CD4-positive, alpha-beta T cell treated with Interleukin-15 for 4 hours (primary cell): ENCODE data around the gene YWHAH.

ENCODE experiments used
- DNase-seq: peaks from one replicate; pipeline ENCODE4 v3.0.0-alpha.2; 2020; ENCODE audit warnings: low spot score

YWHAH gene

GRCh38 chr22:31923136-31923535 is 21.2 kb upstream of the YWHAH start:
- no peak for DNase-seq

GRCh38 chr22:31923747-31924146 is 20.6 kb upstream of the YWHAH start:
- DNase-seq: no peak

DNA sequence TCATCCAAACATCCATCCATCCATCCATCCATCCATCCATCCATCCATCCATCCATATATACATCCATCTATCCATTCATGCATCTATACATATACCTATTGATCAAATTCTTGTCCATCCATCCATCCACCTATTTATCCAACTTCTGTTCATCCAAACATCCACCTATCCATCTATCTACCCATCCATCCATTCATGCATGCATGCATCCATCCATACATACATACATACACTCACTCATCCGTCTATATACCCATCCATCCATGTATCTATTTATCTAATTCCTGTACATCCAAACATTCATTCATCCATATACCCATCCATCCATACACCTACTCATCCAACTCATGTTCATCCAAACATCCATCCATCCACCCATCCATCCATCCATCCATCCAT is 19.3 kb upstream of the YWHAH start:
- no peak for DNase-seq

DNA sequence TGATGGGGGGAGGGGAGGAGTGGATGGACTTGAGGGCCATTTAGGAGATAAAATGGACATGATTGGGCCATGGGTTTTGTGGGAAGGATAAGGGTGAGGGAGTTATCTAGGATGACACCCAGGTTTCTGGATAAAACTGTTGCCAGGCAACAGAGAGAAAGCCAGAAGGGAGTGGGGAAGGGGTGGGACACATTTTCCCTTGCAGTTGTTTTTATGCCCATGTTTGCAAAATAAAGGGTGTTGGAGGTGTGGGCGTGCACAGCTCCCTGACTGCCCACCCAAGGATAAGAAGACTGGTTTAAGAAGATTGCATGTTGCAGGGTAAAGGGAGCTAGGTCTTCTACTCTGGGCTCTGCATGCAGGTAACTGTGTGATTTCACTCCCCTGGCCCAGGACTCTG is 18.3 kb upstream of the YWHAH start:
- no peak for DNase-seq

- no peak for DNase-seq
Measured at GRCh38 chr22:31926969-31927368, 17.4 kb upstream of the YWHAH start.

- no peak for DNase-seq
Measured at GRCh38 chr22:31927562-31927961, 16.8 kb upstream of the YWHAH start.

DNA sequence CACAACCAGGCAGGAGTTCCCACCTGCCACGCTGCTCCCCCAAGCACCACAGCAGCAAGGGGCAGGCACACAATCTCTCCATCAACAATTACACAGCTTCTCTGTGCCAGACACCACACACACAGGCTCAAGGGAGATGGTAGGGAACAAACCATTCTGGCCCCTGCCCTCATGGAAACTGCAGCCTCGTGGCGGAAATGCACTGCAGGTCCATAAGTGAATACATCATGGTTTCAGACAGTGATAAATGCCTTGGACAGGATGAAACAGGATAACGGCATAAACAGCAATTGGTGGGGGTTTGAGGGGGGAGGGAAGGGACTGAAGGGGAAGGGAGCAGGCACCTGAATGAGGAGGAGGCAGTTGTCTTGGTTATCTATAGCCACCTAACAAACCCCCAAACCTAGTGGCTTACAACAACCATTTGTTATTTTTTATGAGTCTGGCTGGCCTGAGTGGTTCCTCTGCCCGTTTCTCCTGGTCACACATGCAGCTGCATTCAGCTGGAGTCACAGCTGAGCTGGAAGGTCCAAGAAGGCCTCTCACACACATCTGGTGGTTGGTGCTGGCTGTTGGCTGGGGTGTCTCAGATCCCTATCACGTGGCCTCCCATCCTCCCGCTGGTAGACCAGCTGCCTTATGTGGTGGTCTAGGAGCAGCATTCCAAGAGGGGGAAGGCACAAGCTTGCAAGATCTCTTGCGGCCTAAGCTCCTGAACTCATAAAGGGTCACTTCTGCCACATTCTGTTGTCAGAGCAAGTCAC is 15.0 kb upstream of the YWHAH start:
- no peak for DNase-seq

DNA sequence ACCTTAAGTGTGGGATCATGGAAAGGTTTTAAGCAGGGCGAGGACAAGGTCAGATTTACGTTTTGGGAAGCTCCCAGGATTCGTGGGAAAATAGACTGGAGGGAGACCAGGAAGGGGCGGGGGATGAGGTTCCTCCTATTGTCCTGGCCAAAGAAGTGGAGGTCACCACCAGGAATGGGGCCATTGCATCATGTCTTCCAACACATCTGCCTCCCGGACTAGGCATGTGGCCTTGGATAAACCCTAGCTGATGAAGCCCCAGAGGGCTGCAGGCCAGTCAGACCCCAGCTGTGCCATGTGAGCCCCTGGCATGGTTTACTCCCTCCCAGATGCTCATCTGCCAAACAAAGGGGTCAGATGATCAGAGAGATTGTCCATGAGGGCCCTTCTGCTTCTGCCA is 11.5 kb upstream of the YWHAH start:
- no peak for DNase-seq

GRCh38 chr22:31933406-31933805 is 10.9 kb upstream of the YWHAH start:
- DNase-seq: no peak

DNA sequence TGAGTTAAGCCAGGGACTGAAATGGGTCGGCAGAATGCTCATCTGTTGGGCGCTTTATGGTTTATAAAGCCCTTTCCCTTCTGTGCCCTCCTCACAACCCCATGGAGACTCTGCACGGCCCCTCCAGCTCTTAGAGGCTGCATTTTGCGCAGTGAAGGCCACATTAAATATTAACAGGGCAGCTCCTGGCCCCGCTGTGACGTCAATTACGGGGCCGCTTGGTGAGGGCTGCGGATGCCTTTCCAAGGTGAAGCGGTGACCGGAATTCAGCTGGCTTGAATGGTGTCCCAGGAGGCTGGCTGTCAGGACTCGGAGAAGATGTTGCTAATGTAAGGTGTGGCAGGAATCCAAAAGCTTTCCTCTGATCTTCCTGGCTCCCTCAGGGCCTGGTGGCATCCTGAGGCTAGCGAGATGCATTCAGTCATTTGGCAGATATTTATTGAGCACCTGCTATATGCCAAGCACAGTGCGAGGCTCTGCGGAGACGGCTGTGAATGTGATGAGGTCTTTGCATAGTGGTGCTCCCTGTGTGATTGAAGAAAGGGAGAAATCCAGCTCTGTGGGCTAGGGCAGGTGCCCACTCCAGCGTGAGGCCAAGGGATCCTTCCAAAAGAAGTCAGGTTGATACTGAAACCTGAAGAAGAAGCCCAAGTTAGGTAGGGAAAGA is 10.4 kb upstream of the YWHAH start:
- DNase-seq: no peak

GRCh38 chr22:31935961-31936635 is 8.2 kb upstream of the YWHAH start:
- DNase-seq: no peak

GRCh38 chr22:31937341-31937740 is 7.0 kb upstream of the YWHAH start:
- no peak for DNase-seq

DNA sequence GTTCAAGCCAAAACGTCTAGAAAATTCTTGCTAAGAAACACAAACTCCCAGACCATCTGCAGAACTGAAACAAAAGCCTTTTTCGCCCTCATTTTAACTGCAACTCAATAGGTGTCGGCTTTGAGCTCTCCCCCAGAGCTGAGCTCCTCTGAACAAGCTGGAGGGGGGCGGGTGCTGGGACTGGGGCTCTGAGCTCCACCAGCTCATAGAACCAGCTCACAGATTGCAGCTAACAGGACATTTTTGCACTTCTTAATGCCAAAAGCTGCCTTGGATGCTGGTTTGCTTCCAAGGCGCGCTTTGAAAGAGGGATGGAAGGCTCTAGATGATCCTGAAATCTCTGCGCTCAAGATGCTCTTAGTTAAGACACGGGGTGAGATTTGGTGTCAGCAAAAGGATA is 6.0 kb upstream of the YWHAH start:
- DNase-seq: no peak

GRCh38 chr22:31940506-31940905 is 3.8 kb upstream of the YWHAH start:
- no peak for DNase-seq

DNA sequence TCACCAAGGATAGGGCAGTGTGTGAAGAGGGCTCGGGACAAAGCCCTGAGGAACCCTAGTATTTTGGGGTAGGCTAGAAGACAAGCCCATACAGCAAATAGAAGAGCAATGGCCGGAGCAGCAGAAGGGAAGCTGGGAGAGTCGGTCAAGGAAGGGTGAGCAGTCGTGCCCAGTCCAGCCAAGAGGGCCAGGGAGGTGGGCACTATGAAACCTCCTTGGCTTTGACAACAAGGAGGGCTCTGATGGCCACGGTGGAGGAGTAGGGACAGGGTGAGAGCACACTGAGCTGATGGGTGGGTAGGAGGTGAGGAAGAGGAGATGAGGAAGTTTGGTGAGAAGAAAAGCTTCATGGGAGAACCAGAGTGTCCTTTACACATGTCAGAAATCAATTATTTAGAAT is 2.2 kb upstream of the YWHAH start:
- no peak for DNase-seq

GRCh38 chr22:31943206-31943977 is 943 bp upstream of the YWHAH start:
- no peak for DNase-seq

- no peak for DNase-seq
Measured at GRCh38 chr22:31944700-31945442, 536 bp downstream of the YWHAH start.

GRCh38 chr22:31945443-31945855 is 1.1 kb downstream of the YWHAH start:
- no peak for DNase-seq

DNA sequence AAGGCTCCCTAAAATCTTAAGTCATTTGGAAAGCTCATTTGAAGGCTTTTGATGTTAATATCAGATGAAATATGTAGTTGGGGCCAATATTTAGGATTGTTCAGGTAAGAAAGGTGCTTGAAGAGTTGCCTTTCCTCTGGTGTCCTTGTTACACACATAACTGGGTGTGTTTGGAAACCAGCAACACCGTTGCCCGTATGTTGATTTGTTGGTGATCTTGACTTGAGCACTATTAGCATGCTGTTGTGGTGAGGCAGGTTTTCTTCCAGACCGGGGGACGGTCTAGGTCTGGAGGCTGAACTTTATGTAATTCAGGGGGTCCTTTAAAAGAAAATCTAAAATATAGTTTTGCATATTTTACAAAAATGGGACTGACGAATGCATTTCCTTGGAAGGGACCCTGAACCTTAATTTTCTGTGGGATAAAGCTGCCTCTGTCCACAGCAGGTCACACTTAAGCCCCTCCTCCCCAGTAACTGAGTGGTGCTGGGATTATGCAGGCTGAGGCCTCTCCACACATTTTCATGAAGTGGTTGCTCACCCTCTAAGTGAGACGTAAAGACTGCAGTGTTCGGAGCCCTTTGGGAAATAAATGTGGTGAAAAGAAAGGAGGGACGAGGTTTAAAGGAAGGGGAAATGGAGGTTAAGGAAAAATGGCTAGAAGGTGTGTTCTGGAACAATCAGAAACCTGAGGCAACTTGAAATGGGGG is 1.8 kb downstream of the YWHAH start:
- no peak for DNase-seq

DNA sequence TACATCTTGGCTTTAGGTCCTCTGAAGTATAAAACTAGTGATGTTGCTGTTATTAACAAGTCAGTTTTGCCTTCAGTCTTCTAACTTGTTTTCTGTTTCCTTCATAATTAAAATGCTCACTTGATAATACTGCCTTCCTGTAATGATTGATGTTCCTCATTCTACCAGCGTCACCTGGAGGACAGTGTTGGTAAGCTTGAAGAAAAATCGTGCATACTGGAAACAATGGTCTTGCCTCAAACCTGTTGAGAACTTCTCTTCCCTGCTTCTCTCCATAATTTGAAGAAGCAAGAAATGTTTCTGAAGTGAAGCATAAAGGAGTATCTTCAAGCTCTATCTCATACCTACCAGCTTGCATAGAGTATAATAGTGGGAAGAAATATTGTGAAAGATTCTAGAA is 3.0 kb downstream of the YWHAH start:
- DNase-seq: peak; percentile 62

GRCh38 chr22:31948002-31948401 is 3.7 kb downstream of the YWHAH start:
- DNase-seq: no peak
